OCI-LY1 (cell line): Measurements from ENCODE around the gene TMEM79.

Experiments used
- EZH2 ChIP-seq: fragments of 200-600 bp; sonication (generic), shearing (Covaris generic); IDR thresholded peaks from 2 replicates; pipeline ENCODE4 v1.8.0; 2017; ENCODE audit warnings: borderline replicate concordance, mixed run types, mild to moderate bottlenecking, antibody characterized with exemption, low read length, moderate library complexity, mixed read lengths
- TF ChIP-seq, protein P1 (sequence below): fragments of 200-600 bp; sonication (generic), shearing (Covaris generic); IDR thresholded peaks from 2 replicates; pipeline ENCODE4 v1.5.1; 2017; ENCODE audit warnings: mild to moderate bottlenecking, antibody characterized with exemption, low read length, moderate library complexity, mixed read lengths

DNA sequence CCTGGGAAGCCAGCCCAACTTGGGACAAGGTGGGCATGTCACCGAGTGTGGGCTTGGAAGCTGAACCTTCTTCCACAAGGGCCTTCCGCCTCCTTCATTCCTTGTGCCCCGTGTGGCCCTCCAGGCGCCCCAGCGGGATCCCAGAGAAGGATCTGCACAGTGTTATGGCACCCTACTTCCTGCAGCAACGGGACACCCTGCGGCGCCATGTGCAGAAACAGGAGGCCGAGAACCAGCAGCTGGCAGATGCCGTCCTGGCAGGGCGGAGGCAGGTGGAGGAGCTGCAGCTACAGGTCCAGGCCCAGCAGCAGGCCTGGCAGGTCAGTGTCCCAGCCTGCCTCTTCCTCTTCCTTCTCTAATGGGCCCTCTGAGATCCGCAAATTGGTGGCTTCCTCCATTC, 48.0 kb upstream of the TMEM79 start:
- TF ChIP-seq, protein P1, sequence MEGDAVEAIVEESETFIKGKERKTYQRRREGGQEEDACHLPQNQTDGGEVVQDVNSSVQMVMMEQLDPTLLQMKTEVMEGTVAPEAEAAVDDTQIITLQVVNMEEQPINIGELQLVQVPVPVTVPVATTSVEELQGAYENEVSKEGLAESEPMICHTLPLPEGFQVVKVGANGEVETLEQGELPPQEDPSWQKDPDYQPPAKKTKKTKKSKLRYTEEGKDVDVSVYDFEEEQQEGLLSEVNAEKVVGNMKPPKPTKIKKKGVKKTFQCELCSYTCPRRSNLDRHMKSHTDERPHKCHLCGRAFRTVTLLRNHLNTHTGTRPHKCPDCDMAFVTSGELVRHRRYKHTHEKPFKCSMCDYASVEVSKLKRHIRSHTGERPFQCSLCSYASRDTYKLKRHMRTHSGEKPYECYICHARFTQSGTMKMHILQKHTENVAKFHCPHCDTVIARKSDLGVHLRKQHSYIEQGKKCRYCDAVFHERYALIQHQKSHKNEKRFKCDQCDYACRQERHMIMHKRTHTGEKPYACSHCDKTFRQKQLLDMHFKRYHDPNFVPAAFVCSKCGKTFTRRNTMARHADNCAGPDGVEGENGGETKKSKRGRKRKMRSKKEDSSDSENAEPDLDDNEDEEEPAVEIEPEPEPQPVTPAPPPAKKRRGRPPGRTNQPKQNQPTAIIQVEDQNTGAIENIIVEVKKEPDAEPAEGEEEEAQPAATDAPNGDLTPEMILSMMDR = no peak
- TF ChIP-seq EZH2 = no peak
